Stimulated activated CD4-positive, alpha-beta T cell treated with anti-CD3 and anti-CD28 coated beads, Interleukin-2, amount 100 ng/mL, for 48 hours (primary cell): ENCODE data around the gene RPS6KA2.

Source experiments
- DNase-seq, 2 donors: peaks; one replicate each; pipeline ENCODE4 v3.0.0-alpha.2; 2020

The RPS6KA2 gene

GRCh38 chr6:166497087-166497899 lies 129.8 kb downstream of the RPS6KA2 start:
- DNase-seq, result no peak

- DNase-seq, result no peak
Measured at GRCh38 chr6:166496460-166496859, 130.6 kb downstream of the RPS6KA2 start.

- DNase-seq, result no peak
Measured at GRCh38 chr6:166495487-166496314, 131.3 kb downstream of the RPS6KA2 start.

GRCh38 chr6:166494757-166495486 lies 132.1 kb downstream of the RPS6KA2 start:
- peak; percentile 19 to 60 for DNase-seq

GRCh38 chr6:166494101-166494441 lies 133.0 kb downstream of the RPS6KA2 start:
- no peak for DNase-seq

GRCh38 chr6:166493427-166494100 lies 133.5 kb downstream of the RPS6KA2 start:
- no peak for DNase-seq

GRCh38 chr6:166492092-166492741 lies 134.8 kb downstream of the RPS6KA2 start:
- DNase-seq, result no peak

- DNase-seq, result no peak
Measured at GRCh38 chr6:166490671-166491500, 136.2 kb downstream of the RPS6KA2 start.

- DNase-seq, result no peak
Measured at GRCh38 chr6:166489301-166490155, 137.5 kb downstream of the RPS6KA2 start.

- no peak for DNase-seq
Measured at GRCh38 chr6:166488701-166489100, 138.3 kb downstream of the RPS6KA2 start.

- peak; percentile 49 to 62 for DNase-seq
Measured at GRCh38 chr6:166488076-166488685, 138.9 kb downstream of the RPS6KA2 start.

- DNase-seq, result no peak
Measured at GRCh38 chr6:166487148-166487547, 139.9 kb downstream of the RPS6KA2 start.

GRCh38 chr6:166486536-166486880 lies 140.5 kb downstream of the RPS6KA2 start:
- no peak for DNase-seq

GRCh38 chr6:166485651-166486535 lies 141.2 kb downstream of the RPS6KA2 start:
- DNase-seq, result no peak

- no peak for DNase-seq
Measured at GRCh38 chr6:166484863-166485262, 142.2 kb downstream of the RPS6KA2 start.

GRCh38 chr6:166483573-166484250 lies 143.3 kb downstream of the RPS6KA2 start:
- no peak for DNase-seq

GRCh38 chr6:166483026-166483425 lies 144.0 kb downstream of the RPS6KA2 start:
- no peak for DNase-seq
